Measurements from ENCODE around the gene SPRING1.

The SPRING1 gene

DNA sequence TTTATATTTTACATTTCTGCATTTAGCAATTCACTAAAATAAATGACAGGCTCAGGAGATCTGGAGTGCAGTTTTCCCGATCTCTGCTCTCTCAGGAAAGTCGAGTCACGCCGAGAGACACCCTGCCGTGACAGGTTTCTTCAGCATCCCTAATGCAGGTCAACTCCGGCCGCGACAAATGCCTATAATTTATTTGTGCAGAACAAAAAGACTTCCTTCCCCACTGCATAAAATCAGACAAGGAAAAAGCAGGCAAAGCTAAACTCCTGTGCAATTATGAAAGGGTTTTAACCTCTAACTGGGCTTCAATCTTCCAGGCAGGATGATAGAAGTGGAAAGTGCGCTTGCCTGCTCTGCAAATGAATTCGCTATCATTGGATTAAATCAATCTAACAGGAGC lies 28.1 kb downstream of the SPRING1 start:
- Histone ChIP-seq H3K4me3 (ENCODE audit: insufficient read depth, low read depth, low read length) (no peak overlapping the region), H3K27me3 (ENCODE audit: control insufficient read depth, insufficient read depth, low read length, poor library complexity, severe bottlenecking) (no peaks in the 10 kb centered on the region)

GRCh38 chr12:116708826-116709756 lies 28.8 kb downstream of the SPRING1 start:
- H3K4me1 ChIP-seq (ENCODE audit: control insufficient read depth, insufficient read depth, low read length), result peaks cover 13% of the 10 kb centered on the region
- WGBS, 2 experiments, result 56 to 58% methylated on average over 26 of the region's 26 CpGs
- H3K27me3 ChIP-seq (ENCODE audit: control insufficient read depth, insufficient read depth, low read length, poor library complexity, severe bottlenecking), result no peaks in the 10 kb centered on the region
- no peak overlapping the region for H3K27ac ChIP-seq (ENCODE audit: insufficient read depth, low read depth, low read length, poor library complexity, severe bottlenecking)
- H3K9me3 ChIP-seq (ENCODE audit: control insufficient read depth, low read length), result no peaks in the 10 kb centered on the region
- H3K4me3 ChIP-seq (ENCODE audit: insufficient read depth, low read depth, low read length), result no peak overlapping the region
- no peaks in the 10 kb centered on the region for H3K36me3 ChIP-seq (ENCODE audit: control insufficient read depth, insufficient read depth, low read length)

More for the DNA sequence above, 28.1 kb downstream of the SPRING1 start:
- Histone ChIP-seq H3K9me3 (ENCODE audit: control insufficient read depth, low read length) (no peaks in the 10 kb centered on the region), H3K27ac (ENCODE audit: insufficient read depth, low read depth, low read length, poor library complexity, severe bottlenecking) (no peak overlapping the region), H3K4me1 (ENCODE audit: control insufficient read depth, insufficient read depth, low read length) (peaks cover 13% of the 10 kb centered on the region), H3K36me3 (ENCODE audit: control insufficient read depth, insufficient read depth, low read length) (no peaks in the 10 kb centered on the region)
- WGBS, 2 experiments, result 79% methylated on average over 9 to 10 of the region's 10 CpGs

DNA sequence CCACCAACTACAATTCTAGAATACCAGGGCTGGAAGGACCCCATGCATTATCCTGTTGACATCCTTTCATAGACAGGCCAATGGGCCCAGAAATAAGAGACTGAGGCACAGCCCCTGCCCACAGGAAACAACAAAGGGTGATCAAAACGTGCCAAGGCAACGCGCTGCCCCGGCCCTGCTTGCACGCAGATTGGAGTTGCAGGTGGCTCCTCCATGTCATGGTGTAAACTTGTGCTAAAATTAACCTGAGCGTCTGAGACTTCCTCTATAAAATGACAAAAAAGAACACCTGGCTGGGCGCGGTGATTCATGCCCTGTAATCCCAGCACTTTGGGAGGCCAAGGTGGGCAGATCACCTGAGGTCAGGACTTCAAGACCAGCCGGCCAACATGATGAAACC lies 30.1 kb downstream of the SPRING1 start:
- no peaks in the 10 kb centered on the region for H3K9me3 ChIP-seq (ENCODE audit: control insufficient read depth, low read length)
- WGBS, 2 experiments, result 93 to 95% methylated on average over 9 of the region's 9 CpGs
- peaks cover 13% of the 10 kb centered on the region for H3K4me1 ChIP-seq (ENCODE audit: control insufficient read depth, insufficient read depth, low read length)
- H3K4me3 ChIP-seq (ENCODE audit: insufficient read depth, low read depth, low read length), result no peak overlapping the region
- H3K27me3 ChIP-seq (ENCODE audit: control insufficient read depth, insufficient read depth, low read length, poor library complexity, severe bottlenecking), result no peaks in the 10 kb centered on the region
- H3K36me3 ChIP-seq (ENCODE audit: control insufficient read depth, insufficient read depth, low read length), result no peaks in the 10 kb centered on the region
- no peak overlapping the region for H3K27ac ChIP-seq (ENCODE audit: insufficient read depth, low read depth, low read length, poor library complexity, severe bottlenecking)

DNA sequence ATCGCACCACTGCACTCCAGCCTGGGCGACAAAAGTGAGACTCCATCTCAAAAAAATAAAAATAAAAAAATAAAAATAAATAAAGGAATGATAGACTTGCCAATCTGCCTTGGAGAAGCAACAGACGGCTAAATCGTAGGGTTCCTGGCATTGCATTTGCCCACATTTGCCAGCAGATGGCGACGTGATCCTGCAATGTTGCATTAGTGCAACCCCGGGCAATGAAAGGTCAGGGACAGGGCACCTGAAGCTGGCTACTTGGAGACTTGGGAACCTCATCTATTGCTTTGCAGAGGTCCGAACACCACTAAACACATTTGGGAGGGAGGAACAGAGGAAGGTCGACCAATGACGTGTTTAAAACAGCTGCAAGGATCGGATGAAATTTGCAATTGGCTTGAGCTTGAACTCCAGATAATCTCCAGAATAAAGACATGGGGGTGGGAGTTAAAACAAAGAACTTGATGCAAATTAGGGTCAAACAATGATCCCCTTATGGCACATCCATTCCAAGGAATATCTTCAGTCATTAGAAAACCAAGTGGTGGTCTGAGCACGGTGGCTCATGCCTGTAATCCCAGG lies 34.6 kb downstream of the SPRING1 start:
- Histone ChIP-seq H3K4me3 (ENCODE audit: insufficient read depth, low read depth, low read length) (no peak overlapping the region), H3K36me3 (ENCODE audit: control insufficient read depth, insufficient read depth, low read length) (no peaks in the 10 kb centered on the region), H3K27ac (ENCODE audit: insufficient read depth, low read depth, low read length, poor library complexity, severe bottlenecking) (no peak overlapping the region), H3K9me3 (ENCODE audit: control insufficient read depth, low read length) (no peaks in the 10 kb centered on the region), H3K4me1 (ENCODE audit: control insufficient read depth, insufficient read depth, low read length) (no peaks in the 10 kb centered on the region), H3K27me3 (ENCODE audit: control insufficient read depth, insufficient read depth, low read length, poor library complexity, severe bottlenecking) (no peaks in the 10 kb centered on the region)
- 16 to 21% methylated on average over 11 to 12 of the region's 12 CpGs for WGBS, 2 experiments

GRCh38 chr12:116701432-116701831 lies 36.4 kb downstream of the SPRING1 start:
- 97% methylated on average over 3 of the region's 4 CpGs for WGBS, 2 experiments
- H3K9me3 ChIP-seq (ENCODE audit: control insufficient read depth, low read length), result no peaks in the 10 kb centered on the region
- H3K27me3 ChIP-seq (ENCODE audit: control insufficient read depth, insufficient read depth, low read length, poor library complexity, severe bottlenecking), result no peaks in the 10 kb centered on the region
- no peak overlapping the region for H3K27ac ChIP-seq (ENCODE audit: insufficient read depth, low read depth, low read length, poor library complexity, severe bottlenecking)
- H3K4me3 ChIP-seq (ENCODE audit: insufficient read depth, low read depth, low read length), result no peak overlapping the region
- H3K4me1 ChIP-seq (ENCODE audit: control insufficient read depth, insufficient read depth, low read length), result no peaks in the 10 kb centered on the region
- no peaks in the 10 kb centered on the region for H3K36me3 ChIP-seq (ENCODE audit: control insufficient read depth, insufficient read depth, low read length)

- H3K27me3 ChIP-seq (ENCODE audit: control insufficient read depth, insufficient read depth, low read length, poor library complexity, severe bottlenecking), result no peaks in the 10 kb centered on the region
- H3K27ac ChIP-seq (ENCODE audit: insufficient read depth, low read depth, low read length, poor library complexity, severe bottlenecking), result no peak overlapping the region
- no peaks in the 10 kb centered on the region for H3K36me3 ChIP-seq (ENCODE audit: control insufficient read depth, insufficient read depth, low read length)
- no peak overlapping the region for H3K4me3 ChIP-seq (ENCODE audit: insufficient read depth, low read depth, low read length)
- H3K4me1 ChIP-seq (ENCODE audit: control insufficient read depth, insufficient read depth, low read length), result no peaks in the 10 kb centered on the region
- WGBS, 2 experiments, result 91 to 96% methylated on average over 6 of the region's 6 CpGs
- no peaks in the 10 kb centered on the region for H3K9me3 ChIP-seq (ENCODE audit: control insufficient read depth, low read length)
Measured at GRCh38 chr12:116700066-116700465, 37.8 kb downstream of the SPRING1 start.

DNA sequence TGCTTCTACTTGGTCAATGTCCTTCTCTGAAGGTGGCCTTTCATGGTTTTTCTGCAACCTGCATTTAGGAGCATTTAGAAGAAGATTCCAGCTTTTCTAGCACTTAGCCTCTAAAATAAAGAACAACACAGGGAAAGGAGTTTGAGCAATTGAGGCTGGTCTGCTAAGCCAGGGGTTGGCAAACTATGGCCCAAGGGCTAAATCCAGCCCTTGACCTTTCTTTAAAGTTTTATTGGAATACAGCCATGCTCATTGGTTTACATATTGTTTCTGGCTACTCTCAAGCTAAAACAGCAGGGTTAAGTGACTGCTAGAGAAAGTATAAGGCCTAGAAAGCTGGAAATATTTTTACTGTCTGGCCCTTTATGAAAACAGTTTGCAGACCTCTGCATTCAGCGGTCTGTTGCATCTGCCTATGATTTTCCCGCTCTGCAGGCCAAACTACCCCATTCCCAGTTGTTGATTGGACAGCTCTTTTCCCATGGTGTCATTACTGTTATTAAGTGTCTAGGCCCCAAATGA lies 39.3 kb downstream of the SPRING1 start:
- peaks cover 9% of the 10 kb centered on the region for H3K4me1 ChIP-seq (ENCODE audit: control insufficient read depth, insufficient read depth, low read length)
- WGBS, 2 experiments, result 93 to 97% methylated on average over 2 of the region's 2 CpGs
- H3K9me3 ChIP-seq (ENCODE audit: control insufficient read depth, low read length), result no peaks in the 10 kb centered on the region
- peaks cover 5% of the 10 kb centered on the region for H3K27me3 ChIP-seq (ENCODE audit: control insufficient read depth, insufficient read depth, low read length, poor library complexity, severe bottlenecking)
- no peak overlapping the region for H3K27ac ChIP-seq (ENCODE audit: insufficient read depth, low read depth, low read length, poor library complexity, severe bottlenecking)
- no peak overlapping the region for H3K4me3 ChIP-seq (ENCODE audit: insufficient read depth, low read depth, low read length)
- H3K36me3 ChIP-seq (ENCODE audit: control insufficient read depth, insufficient read depth, low read length), result no peaks in the 10 kb centered on the region

- Histone ChIP-seq H3K27me3 (ENCODE audit: control insufficient read depth, insufficient read depth, low read length, poor library complexity, severe bottlenecking) (peaks cover 8% of the 10 kb centered on the region), H3K27ac (ENCODE audit: insufficient read depth, low read depth, low read length, poor library complexity, severe bottlenecking) (no peak overlapping the region), H3K9me3 (ENCODE audit: control insufficient read depth, low read length) (no peaks in the 10 kb centered on the region), H3K36me3 (ENCODE audit: control insufficient read depth, insufficient read depth, low read length) (no peaks in the 10 kb centered on the region), H3K4me3 (ENCODE audit: insufficient read depth, low read depth, low read length) (no peak overlapping the region), H3K4me1 (ENCODE audit: control insufficient read depth, insufficient read depth, low read length) (peaks cover 14% of the 10 kb centered on the region)
- 95 to 96% methylated on average over 8 of the region's 8 CpGs for WGBS, 2 experiments
Measured at GRCh38 chr12:116698116-116698515, 39.8 kb downstream of the SPRING1 start.

GRCh38 chr12:116697716-116698115 lies 40.2 kb downstream of the SPRING1 start:
- no peak overlapping the region for H3K27ac ChIP-seq (ENCODE audit: insufficient read depth, low read depth, low read length, poor library complexity, severe bottlenecking)
- no peak overlapping the region for H3K4me3 ChIP-seq (ENCODE audit: insufficient read depth, low read depth, low read length)
- peaks cover 15% of the 10 kb centered on the region for H3K4me1 ChIP-seq (ENCODE audit: control insufficient read depth, insufficient read depth, low read length)
- no peaks in the 10 kb centered on the region for H3K9me3 ChIP-seq (ENCODE audit: control insufficient read depth, low read length)
- 91 to 94% methylated on average over 11 of the region's 11 CpGs for WGBS, 2 experiments
- H3K36me3 ChIP-seq (ENCODE audit: control insufficient read depth, insufficient read depth, low read length), result no peaks in the 10 kb centered on the region
- H3K27me3 ChIP-seq (ENCODE audit: control insufficient read depth, insufficient read depth, low read length, poor library complexity, severe bottlenecking), result peaks cover 8% of the 10 kb centered on the region

DNA sequence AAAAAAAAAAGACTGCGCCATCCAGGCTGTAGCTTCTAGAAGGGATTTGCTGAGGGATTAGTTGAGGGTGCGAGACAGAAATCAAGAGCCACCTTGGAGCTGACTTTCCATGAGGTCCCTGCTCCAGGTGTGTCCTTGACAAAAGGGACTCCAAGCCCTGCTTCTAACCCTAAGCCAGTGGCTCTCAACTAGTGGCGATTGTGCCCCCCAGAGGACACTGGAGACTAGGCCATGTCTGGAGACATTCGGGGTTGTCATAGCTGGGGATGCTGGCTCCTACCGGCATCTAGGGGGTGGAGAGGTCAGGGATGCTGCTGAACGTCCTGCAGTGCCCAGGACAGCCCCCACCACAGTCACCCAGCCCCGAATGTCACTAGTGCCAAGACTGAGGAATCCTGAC lies 40.6 kb downstream of the SPRING1 start:
- 45 to 50% methylated on average over 7 of the region's 7 CpGs for WGBS, 2 experiments
- H3K27ac ChIP-seq (ENCODE audit: insufficient read depth, low read depth, low read length, poor library complexity, severe bottlenecking), result no peak overlapping the region
- no peaks in the 10 kb centered on the region for H3K36me3 ChIP-seq (ENCODE audit: control insufficient read depth, insufficient read depth, low read length)
- H3K27me3 ChIP-seq (ENCODE audit: control insufficient read depth, insufficient read depth, low read length, poor library complexity, severe bottlenecking), result peaks cover 8% of the 10 kb centered on the region
- peaks cover 15% of the 10 kb centered on the region for H3K4me1 ChIP-seq (ENCODE audit: control insufficient read depth, insufficient read depth, low read length)
- H3K4me3 ChIP-seq (ENCODE audit: insufficient read depth, low read depth, low read length), result no peak overlapping the region
- no peaks in the 10 kb centered on the region for H3K9me3 ChIP-seq (ENCODE audit: control insufficient read depth, low read length)

Measured in ectodermal cell (in vitro differentiated cells).